H1 (cell line): ENCODE data around the gene CIT. TPM values are rescaled to one million over a fixed set of nuclear protein-coding genes. Genes with fewer than 3 reads are reported as not detected.

Experiments
- CTCF ChIA-PET: fragments of 300-600 bp; sonication (Branson Sonifier 250); formaldehyde crosslinking; loops from one replicate; lab custom pipeline; 2021; ENCODE audit not compliant: partially characterized antibody; lab: Charles Lee
- POLR2A ChIA-PET: fragments of 300-600 bp; sonication (Branson Sonifier 250); formaldehyde crosslinking; loops from one replicate; lab custom pipeline; 2021; ENCODE audit warnings: inconsistent platforms; ENCODE audit not compliant: partially characterized antibody; lab: Charles Lee
- DNase-seq, 2 experiments: peaks; one replicate each; pipeline versions ENCODE4 v3.0.0 to v3.0.0-alpha.2; 2010 to 2022; ENCODE audit warnings: low spot score in 2 of 2, low read depth in 1 of 2, mixed read lengths in 1 of 2
- FAIRE-seq: peaks from 2 replicates; lab custom pipeline; 2011; peaks lifted over from hg19 to GRCh38; lab: Jason Lieb, UNC
- H2AFZ ChIP-seq: 2 replicates; pipeline ENCODE4 v1.8.1; 2012; ENCODE audit warnings: low read length, inconsistent platforms
- H2AK5ac ChIP-seq: 2 replicates; pipeline ENCODE4 v1.6.1; 2013; ENCODE audit warnings: low read depth, low read length
- H2BK120ac ChIP-seq: replicated peaks from 2 replicates; pipeline ENCODE3; 2013; ENCODE audit warnings: low read depth, low read length, inconsistent platforms
- H2BK12ac ChIP-seq: 2 replicates; pipeline ENCODE4 v1.6.1; 2013; ENCODE audit warnings: low read depth, low read length
- H2BK15ac ChIP-seq: 2 replicates; pipeline ENCODE4 v1.6.1; 2013; ENCODE audit warnings: low read length
- H2BK20ac ChIP-seq: 2 replicates; pipeline ENCODE4 v1.6.1; 2013; ENCODE audit warnings: low read length
- H2BK5ac ChIP-seq: 2 replicates; pipeline ENCODE4 v1.6.1; 2013; ENCODE audit warnings: low read depth, low read length
- H3K14ac ChIP-seq: 2 replicates; pipeline ENCODE4 v1.6.1; 2013; ENCODE audit warnings: inconsistent platforms; ENCODE audit not compliant: insufficient read length
- H3K18ac ChIP-seq: 2 replicates; pipeline ENCODE4 v1.6.1; 2013; ENCODE audit warnings: low read length; ENCODE audit errors: extremely low read depth
- H3K23ac ChIP-seq: 2 replicates; pipeline ENCODE4 v1.6.1; 2013; ENCODE audit warnings: inconsistent platforms; ENCODE audit not compliant: insufficient read length
- H3K23me2 ChIP-seq: 2 replicates; pipeline ENCODE4 v1.6.1; 2013; ENCODE audit warnings: low read depth, low read length
- H3K27ac ChIP-seq: 2 replicates; pipeline ENCODE4 v1.6.1; 2011; ENCODE audit warnings: low read depth, low read length, inconsistent platforms
- H3K27me3 ChIP-seq, 4 experiments: replicated peaks in 1 of 4; 1 replicate in 1 of 4; 2 replicates in 3 of 4; pipeline versions ENCODE4 v1.6.1 to v1.8.1; 2011 to 2013; ENCODE audit warnings: low read length in 3 of 4, mild to moderate bottlenecking in 3 of 4, inconsistent platforms in 2 of 4, mixed read lengths in 2 of 4, moderate library complexity in 1 of 4; ENCODE audit not compliant: control insufficient read depth in 3 of 4, insufficient read depth in 3 of 4; ENCODE audit errors: extremely low read depth in 1 of 4
- H3K36me3 ChIP-seq, 4 experiments: 2 replicates each; pipeline versions ENCODE4 v1.6.1 to v1.8.1; 2011 to 2013; ENCODE audit warnings: mild to moderate bottlenecking in 4 of 4, low read length in 3 of 4, moderate library complexity in 2 of 4, control low read depth in 1 of 4, inconsistent platforms in 1 of 4; ENCODE audit not compliant: insufficient read depth in 4 of 4, control insufficient read depth in 2 of 4
- H3K4ac ChIP-seq: replicated peaks from 2 replicates; pipeline ENCODE3; 2013; ENCODE audit warnings: low read length, low read depth, mixed read lengths, inconsistent platforms; ENCODE audit not compliant: insufficient read length
- H3K4me1 ChIP-seq, 4 experiments: replicated peaks in 1 of 4; 1 replicate in 1 of 4; 2 replicates in 3 of 4; pipeline versions ENCODE4 v1.6.1 to v1.8.1; 2011 to 2013; ENCODE audit warnings: low read length in 3 of 4, inconsistent platforms in 2 of 4, mixed read lengths in 1 of 4; ENCODE audit not compliant: insufficient read depth in 4 of 4, control insufficient read depth in 3 of 4
- H3K4me2 ChIP-seq, 2 experiments: 2 replicates each; pipeline versions ENCODE4 v1.6.1 to v1.8.1; 2011 to 2013; ENCODE audit warnings: low read depth in 2 of 2, low read length in 2 of 2, control low read depth in 1 of 2, inconsistent platforms in 1 of 2, mild to moderate bottlenecking in 1 of 2; ENCODE audit not compliant: insufficient read depth in 1 of 2
- H3K4me3 ChIP-seq, 4 experiments: fragments of 200-600, 300-600 bp in 1 of 4; sonication (generic), shearing (Covaris generic), sonication (Bioruptor Twin) in 1 of 4; 2 replicates each; pipeline versions ENCODE4 v1.5.1 to v1.8.1; 2011 to 2016; ENCODE audit warnings: low read length in 4 of 4, low read depth in 3 of 4, control low read depth in 2 of 4, inconsistent platforms in 2 of 4, mild to moderate bottlenecking in 2 of 4, mixed read lengths in 1 of 4, moderate library complexity in 1 of 4; ENCODE audit not compliant: insufficient read depth in 2 of 4; ENCODE audit errors: extremely low read depth in 1 of 4
- H3K56ac ChIP-seq: replicated peaks from 2 replicates; pipeline ENCODE3; 2013; ENCODE audit warnings: low read depth, mild to moderate bottlenecking, mixed read lengths, low read length, inconsistent platforms; ENCODE audit not compliant: insufficient read length
- H3K79me1 ChIP-seq: 2 replicates; pipeline ENCODE4 v1.6.1; 2013; ENCODE audit warnings: low read depth, low read length, control low read depth
- H3K79me2 ChIP-seq, 2 experiments: 2 replicates each; pipeline versions ENCODE4 v1.6.1 to v1.8.1; 2012 to 2013; ENCODE audit warnings: low read length in 2 of 2, mild to moderate bottlenecking in 2 of 2, inconsistent platforms in 1 of 2; ENCODE audit not compliant: insufficient read depth in 2 of 2, control insufficient read depth in 1 of 2
- H3K9ac ChIP-seq, 4 experiments: replicated peaks in 1 of 4; 1 replicate in 1 of 4; 2 replicates in 3 of 4; pipeline versions ENCODE4 v1.6.1 to v1.8.1; 2011 to 2013; ENCODE audit warnings: low read depth in 3 of 4, low read length in 3 of 4, control low read depth in 2 of 4, mild to moderate bottlenecking in 2 of 4, moderate library complexity in 2 of 4, inconsistent platforms in 1 of 4; ENCODE audit errors: extremely low read depth in 1 of 4
- H3K9me3 ChIP-seq, 2 experiments: 2 replicates each; pipeline versions ENCODE4 v1.6.1 to v1.8.1; 2012 to 2013; ENCODE audit warnings: mild to moderate bottlenecking in 2 of 2, moderate library complexity in 2 of 2, control low read depth in 1 of 2, inconsistent platforms in 1 of 2, low read depth in 1 of 2, low read length in 1 of 2, mixed read lengths in 1 of 2; ENCODE audit not compliant: insufficient read depth in 2 of 2
- H4K20me1 ChIP-seq, 2 experiments: replicated peaks in 1 of 2; 2 replicates each; pipeline versions ENCODE3 to v1.8.1; 2011 to 2013; ENCODE audit warnings: inconsistent platforms in 2 of 2, low read length in 2 of 2, mild to moderate bottlenecking in 1 of 2; ENCODE audit not compliant: insufficient read depth in 2 of 2, control insufficient read depth in 1 of 2
- H4K5ac ChIP-seq: 2 replicates; pipeline ENCODE4 v1.6.1; 2013; ENCODE audit warnings: low read length, low read depth, mixed read lengths, inconsistent platforms; ENCODE audit not compliant: insufficient read length
- H4K8ac ChIP-seq: 2 replicates; pipeline ENCODE4 v1.8.0; 2013; ENCODE audit warnings: mild to moderate bottlenecking, moderate library complexity, low read length, inconsistent platforms; ENCODE audit not compliant: insufficient read depth; ENCODE audit errors: extremely low read depth
- H4K91ac ChIP-seq: replicated peaks from 2 replicates; pipeline ENCODE3; 2013; ENCODE audit warnings: low read length, mixed read lengths, inconsistent platforms; ENCODE audit not compliant: insufficient read length
- ASH2L ChIP-seq: fragments of 200-600, 300-600 bp; sonication (generic); IDR thresholded peaks from one replicate; pipeline ENCODE4 v1.7.1; 2017; ENCODE audit warnings: low read length
- CHD2 ChIP-seq: IDR thresholded peaks from 2 replicates; pipeline ENCODE4 v1.6.1; 2012; ENCODE audit warnings: low read length, improper control_type of control experiment
- CREB1 ChIP-seq: IDR thresholded peaks from 2 replicates; pipeline ENCODE4 v1.6.1; 2012; ENCODE audit warnings: inconsistent platforms
- CTBP2 ChIP-seq: IDR thresholded peaks from 2 replicates; pipeline ENCODE4 v1.7.0; 2011; ENCODE audit warnings: borderline replicate concordance, mild to moderate bottlenecking, moderate library complexity, mixed read lengths, low read length; ENCODE audit not compliant: insufficient read depth, insufficient read length
- GABPA ChIP-seq: IDR thresholded peaks from 2 replicates; pipeline ENCODE4 v1.6.1; 2011; ENCODE audit warnings: mild to moderate bottlenecking, low read length, moderate library complexity, borderline replicate concordance; ENCODE audit not compliant: insufficient read depth
- NRF1 ChIP-seq: IDR thresholded peaks from 2 replicates; pipeline ENCODE4 v1.6.1; 2011; ENCODE audit warnings: mild to moderate bottlenecking, low read depth, low read length, improper control_type of control experiment
- TAF1 ChIP-seq: IDR thresholded peaks from 2 replicates; pipeline ENCODE4 v1.6.1; 2011; ENCODE audit warnings: mild to moderate bottlenecking, low read depth, low read length
- TAF7 ChIP-seq: optimal IDR thresholded peaks from 2 replicates; pipeline ENCODE3; 2011; ENCODE audit warnings: low read depth, mild to moderate bottlenecking, inconsistent platforms, low read length, moderate library complexity, borderline replicate concordance
- WGBS, 2 experiments: shearing (Covaris generic) in 1 of 2; methylation state at CpG; one replicate each; pipeline versions ENCODE4 v1.1.6 to v1.1.7; 2013 to 2015; ENCODE audit warnings: low lambda C conversion rate in 2 of 2, mixed read lengths in 2 of 2, inconsistent platforms in 1 of 2, low coverage in 1 of 2, missing lambda C conversion rate in 1 of 2; ENCODE audit not compliant: insufficient replicate concordance in 2 of 2, insufficient coverage in 1 of 2, insufficient read length in 1 of 2; ENCODE audit errors: extremely low coverage in 1 of 2, missing lambda C conversion rate in 1 of 2; 5-methylcytosine and 5-hydroxymethylcytosine counted together
- polyA plus RNA-seq, 7 experiments: library from polyadenylated mRNA; depleted of rRNA in 3 of 7; stranded (reverse) in 5 of 7; unstranded in 2 of 7; fragments of >200 nt in 5 of 7; fragments of 200-250 nt in 2 of 7; gene quantifications; 1 replicate in 5 of 7; 2 replicates in 1 of 7; 4 replicates in 1 of 7; pipeline versions ENCODE4 v1.2.1 to v1.2.3, GENCODE V29; 2011 to 2013; ENCODE audit warnings: missing spikeins in 2 of 7, mixed read lengths in 2 of 7
- total RNA-seq: library from RNA; stranded (reverse); fragmentation: NEBNext Ultra II Directional; extraction: Animal tissue kit (Norgen Biotek cat#: 25700); gene quantifications from 2 replicates; pipeline ENCODE4 v1.2.1, GENCODE V29; 2021

Gene CIT
- total and polyA plus RNA-seq, 2 of the 8 experiments (the other 6 are each of a cell fraction or from before 2014, with no cell fraction given): 17.1 to 60.9 TPM

GRCh38 chr12:119687879-119688278 lies 189.2 kb downstream of the CIT start:
- Histone ChIP-seq H2BK12ac (no peak overlapping the region), H2BK15ac (no peak overlapping the region), H2BK20ac (no peak overlapping the region), H4K5ac (no peak overlapping the region), H3K27me3 (no peaks in the 10 kb centered on the region), H2BK120ac (no peak overlapping the region), H3K79me2 (no peaks in the 10 kb centered on the region), H3K23me2 (no peaks in the 10 kb centered on the region), H3K9me3 (no peaks in the 10 kb centered on the region; a peak in 1 of 4 replicates), H3K18ac (no peak overlapping the region), H3K79me1 (no peaks in the 10 kb centered on the region; the same call in 1 of the 2 replicates), H3K27ac (no peak overlapping the region), H4K91ac (no peak overlapping the region), H3K4ac (no peak overlapping the region), H2BK5ac (no peak overlapping the region), H4K20me1 (no peaks in the 10 kb centered on the region), H2AFZ (no peak overlapping the region), H3K4me2 (no peak overlapping the region), H3K9ac (no peak overlapping the region), H4K8ac (no peak overlapping the region), H3K14ac (no peak overlapping the region), H3K23ac (no peak overlapping the region), H3K4me3 (no peak overlapping the region), H2AK5ac (no peak overlapping the region), H3K56ac (no peak overlapping the region), H3K36me3 (peaks cover 6 to 24% (median 9%) of the 10 kb centered on the region in 4 experiments; a peak in 7 of 8 replicates), H3K4me1 (no peaks in the 10 kb centered on the region)
- 92% methylated on average over 9 of the region's 9 CpGs; no CpG with 5 or more reads in 1 of the 2 experiments for WGBS, 2 experiments
- ChIA-PET CTCF (interaction anchor here (0.6 kb wide), 1 partner anchor 139 kb away, joined by 3 read pairs; no protein-coding TSS in a partner anchor), POLR2A (interaction anchor here (0.9 kb wide), 1 partner anchor 14 kb away, joined by 3 read pairs; no protein-coding TSS in a partner anchor)
- FAIRE-seq (no peak), DNase-seq (no peak)
- no peak for TF ChIP-seq CREB1
- TF ChIP-seq ASH2L: no peak
- no peak for TF ChIP-seq NRF1
- no peak for TF ChIP-seq CHD2
- TF ChIP-seq GABPA: no peak
- no peak for TF ChIP-seq TAF7
- TF ChIP-seq CTBP2: no peak
- no peak for TF ChIP-seq TAF1
